Measurements from ENCODE around the gene C1QTNF1.
A peak's percentile ranks its signal among the peaks of the same experiment; 100 is the strongest.
"Not testable (repeated sequence)": the region's sequence is repeated elsewhere in the genome, so short reads cannot be mapped to it uniquely, and the experiment has no call there.

The C1QTNF1 gene

GRCh38 chr17:79029327-79030009, 5.5 kb downstream of the C1QTNF1 start:
- in situ Hi-C loops (cut with MboI; ENCODE audit: low sequenced_read_pairs) = no loop called here
- DNase-seq (ENCODE audit: low spot score in 2 of 2) = no peak
- Histone ChIP-seq H3K9me3 (no peaks in the 10 kb centered on the region), H3K4me3 (no peak overlapping the region), H3K4me1 (peaks cover 7% of the 10 kb centered on the region; the same call in 1 of the 2 replicates), H3K27me3 (ENCODE audit: low read depth) (no peaks in the 10 kb centered on the region; the same call in 1 of the 2 replicates), H3K36me3 (replicated peaks) (no peaks in the 10 kb centered on the region)

- in situ Hi-C loops (cut with MboI; ENCODE audit: low sequenced_read_pairs); DNase-seq (ENCODE audit: low spot score in 2 of 2); H3K27me3 ChIP-seq (ENCODE audit: low read depth); H3K36me3 ChIP-seq (replicated peaks); H3K9me3 ChIP-seq; H3K4me1 ChIP-seq; H3K4me3 ChIP-seq: not testable (repeated sequence)
These were observed 6.7 kb downstream of the C1QTNF1 start for GRCh38 chr17:79030636-79031035.

DNA sequence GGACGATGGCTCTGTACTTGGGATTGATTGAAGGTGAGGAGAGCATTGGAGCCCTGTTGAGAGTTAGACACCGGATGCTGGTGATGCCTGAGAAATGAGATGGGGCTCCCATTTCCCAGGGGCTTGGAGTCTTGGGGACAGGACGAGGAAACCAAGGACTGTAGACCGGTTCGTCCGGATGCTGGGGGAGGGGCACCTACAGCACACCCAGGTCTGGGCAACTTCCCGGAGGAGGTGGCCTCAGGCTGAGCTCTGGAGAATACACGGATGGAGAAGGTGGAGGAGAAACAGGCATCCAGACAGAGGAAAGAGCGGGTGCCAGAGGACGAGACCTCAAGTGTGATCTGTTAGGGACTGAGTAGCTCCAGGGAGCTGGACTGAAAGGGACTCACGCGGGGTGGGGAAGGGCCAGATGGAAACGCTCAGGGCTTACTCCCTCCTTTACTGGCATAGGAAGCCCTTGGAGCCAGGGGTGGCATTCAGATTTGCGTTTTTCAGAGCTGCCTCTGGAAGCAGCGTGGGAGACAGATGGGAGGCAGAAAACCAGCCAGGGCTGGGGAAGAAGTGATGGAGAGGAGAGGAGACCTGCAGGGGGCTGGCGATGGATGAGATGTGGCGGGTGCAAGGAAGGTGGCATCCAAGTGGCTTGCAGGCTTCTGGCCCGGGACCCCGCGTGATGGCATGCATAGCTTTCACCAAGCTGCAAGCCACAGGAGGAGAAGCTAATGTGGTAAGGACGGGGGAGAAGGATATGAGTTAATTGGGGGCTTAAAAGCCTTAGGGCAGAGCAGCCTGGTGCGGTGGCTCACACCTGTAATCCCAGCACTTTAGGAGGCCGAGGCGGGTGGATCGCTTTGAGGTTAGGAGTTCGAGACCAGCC, 8.3 kb downstream of the C1QTNF1 start:
- no peak overlapping the region for H3K4me3 ChIP-seq
- H3K27me3 ChIP-seq (ENCODE audit: low read depth) = no peaks in the 10 kb centered on the region; the same call in 1 of the 2 replicates
- H3K36me3 ChIP-seq (replicated peaks) = no peaks in the 10 kb centered on the region
- no peaks in the 10 kb centered on the region for H3K9me3 ChIP-seq
- in situ Hi-C loops (cut with MboI; ENCODE audit: low sequenced_read_pairs) = no loop called here
- H3K4me1 ChIP-seq = no peaks in the 10 kb centered on the region
- DNase-seq (ENCODE audit: low spot score in 2 of 2) = no peak

GRCh38 chr17:79033046-79033616, 9.2 kb downstream of the C1QTNF1 start:
- in situ Hi-C loops (cut with MboI; ENCODE audit: low sequenced_read_pairs) = no loop called here
- H3K27me3 ChIP-seq (ENCODE audit: low read depth) = no peaks in the 10 kb centered on the region; the same call in 1 of the 2 replicates
- H3K9me3 ChIP-seq = no peaks in the 10 kb centered on the region
- H3K36me3 ChIP-seq (replicated peaks) = no peaks in the 10 kb centered on the region
- no peak overlapping the region for H3K4me3 ChIP-seq
- no peaks in the 10 kb centered on the region for H3K4me1 ChIP-seq
- no peak for DNase-seq (ENCODE audit: low spot score in 2 of 2)

- DNase-seq (ENCODE audit: low spot score in 2 of 2) = peak in 1 of 2 experiments; percentile 31
These were observed 10.0 kb downstream of the C1QTNF1 start for GRCh38 chr17:79033741-79034501.

DNA sequence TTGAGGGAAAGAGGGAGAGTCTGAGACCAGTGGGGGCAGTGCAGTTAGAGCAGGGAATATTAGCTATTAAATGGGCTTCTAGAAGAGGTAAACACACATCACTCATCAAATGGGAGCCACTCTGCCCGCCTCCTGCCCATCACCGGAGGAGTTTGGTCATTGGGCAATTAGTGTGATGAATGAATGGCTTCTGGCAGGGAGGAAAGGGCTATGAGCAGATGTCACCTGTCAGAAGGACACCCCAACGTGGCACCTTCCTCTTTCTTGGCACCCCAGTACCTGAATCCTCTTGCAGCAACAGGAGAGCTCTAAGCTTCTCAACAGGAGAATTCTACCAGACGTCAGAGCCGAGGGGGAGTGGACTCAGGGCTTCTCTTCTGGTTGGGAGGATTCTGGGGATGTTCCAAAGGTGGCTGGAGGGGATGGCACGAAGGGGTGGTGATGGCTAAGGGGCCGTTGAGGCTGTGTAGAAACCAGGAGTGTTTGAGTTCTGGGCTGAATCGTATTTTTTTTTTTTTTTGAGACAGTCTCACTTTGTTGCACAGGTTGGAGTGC, 11.0 kb downstream of the C1QTNF1 start:
- Histone ChIP-seq H3K27me3 (ENCODE audit: low read depth) (no peaks in the 10 kb centered on the region; the same call in 1 of the 2 replicates), H3K4me1 (no peaks in the 10 kb centered on the region), H3K9me3 (no peaks in the 10 kb centered on the region), H3K36me3 (replicated peaks) (no peaks in the 10 kb centered on the region), H3K4me3 (no peak overlapping the region)
- no peak for DNase-seq (ENCODE audit: low spot score in 2 of 2)
- in situ Hi-C loops (cut with MboI; ENCODE audit: low sequenced_read_pairs) = no loop called here

More at GRCh38 chr17:79033741-79034501, 10.0 kb downstream of the C1QTNF1 start:
- H3K9me3 ChIP-seq = no peaks in the 10 kb centered on the region
- no peaks in the 10 kb centered on the region for H3K4me1 ChIP-seq
- H3K4me3 ChIP-seq = no peak overlapping the region
- in situ Hi-C loops (cut with MboI; ENCODE audit: low sequenced_read_pairs) = no loop called here
- H3K36me3 ChIP-seq (replicated peaks) = no peaks in the 10 kb centered on the region
- no peaks in the 10 kb centered on the region; the same call in 1 of the 2 replicates for H3K27me3 ChIP-seq (ENCODE audit: low read depth)

DNA sequence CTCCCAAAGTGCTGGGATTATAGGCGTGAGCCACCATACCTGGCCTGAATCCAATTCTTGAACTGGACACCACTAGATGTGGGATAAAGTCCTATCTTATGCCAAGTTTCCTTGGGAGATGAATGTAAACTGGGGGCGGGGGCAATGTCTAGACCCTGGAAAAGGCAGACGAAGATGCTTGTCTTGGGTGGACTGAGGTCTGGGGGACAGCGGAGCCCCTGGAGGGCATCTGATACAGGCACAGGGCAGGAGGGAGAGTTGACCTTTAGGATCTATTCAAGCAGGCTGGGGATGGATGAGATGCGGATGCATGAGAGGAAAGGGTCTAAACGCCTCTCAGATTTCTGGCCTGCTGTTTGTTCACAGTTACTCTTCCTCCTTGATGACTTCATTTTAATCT, 11.7 kb downstream of the C1QTNF1 start:
- H3K36me3 ChIP-seq (replicated peaks) = no peaks in the 10 kb centered on the region
- H3K27me3 ChIP-seq (ENCODE audit: low read depth) = no peaks in the 10 kb centered on the region
- in situ Hi-C loops (cut with MboI; ENCODE audit: low sequenced_read_pairs) = no loop called here
- no peaks in the 10 kb centered on the region for H3K9me3 ChIP-seq
- no peak for DNase-seq (ENCODE audit: low spot score in 2 of 2)
- H3K4me1 ChIP-seq = no peaks in the 10 kb centered on the region
- H3K4me3 ChIP-seq = no peak overlapping the region

GRCh38 chr17:79036181-79036580, 12.2 kb downstream of the C1QTNF1 start:
- no peaks in the 10 kb centered on the region for H3K4me1 ChIP-seq
- H3K27me3 ChIP-seq (ENCODE audit: low read depth) = no peaks in the 10 kb centered on the region
- H3K36me3 ChIP-seq (replicated peaks) = no peaks in the 10 kb centered on the region
- H3K4me3 ChIP-seq = no peak overlapping the region
- no peaks in the 10 kb centered on the region for H3K9me3 ChIP-seq
- in situ Hi-C loops (cut with MboI; ENCODE audit: low sequenced_read_pairs) = no loop called here
- no peak for DNase-seq (ENCODE audit: low spot score in 2 of 2)

DNA sequence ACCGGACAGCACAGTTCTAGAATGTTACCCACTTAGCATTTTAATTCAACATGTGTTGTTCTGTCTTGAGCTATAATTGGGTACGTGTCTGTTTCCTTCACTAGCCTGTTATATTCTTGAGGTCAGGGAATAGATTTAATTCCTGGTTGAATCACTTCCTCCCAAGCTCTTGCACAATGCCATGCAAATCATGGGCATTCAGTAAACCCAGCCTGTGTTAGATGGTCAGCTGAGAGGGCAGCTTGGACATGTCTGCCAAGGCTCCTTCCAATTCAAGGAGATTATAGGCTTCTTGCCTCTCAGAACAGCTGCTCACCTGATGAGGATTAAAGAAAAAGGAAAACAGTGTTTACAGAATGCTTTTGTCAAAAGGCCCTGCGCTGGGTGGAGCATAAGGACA, 12.6 kb downstream of the C1QTNF1 start:
- no peaks in the 10 kb centered on the region for H3K4me1 ChIP-seq
- no peaks in the 10 kb centered on the region for H3K9me3 ChIP-seq
- no peaks in the 10 kb centered on the region for H3K36me3 ChIP-seq (replicated peaks)
- no peak overlapping the region for H3K4me3 ChIP-seq
- peak in 1 of 2 experiments; percentile 9 for DNase-seq (ENCODE audit: low spot score in 2 of 2)
- no peaks in the 10 kb centered on the region for H3K27me3 ChIP-seq (ENCODE audit: low read depth)
- in situ Hi-C loops (cut with MboI; ENCODE audit: low sequenced_read_pairs) = no loop called here

DNA sequence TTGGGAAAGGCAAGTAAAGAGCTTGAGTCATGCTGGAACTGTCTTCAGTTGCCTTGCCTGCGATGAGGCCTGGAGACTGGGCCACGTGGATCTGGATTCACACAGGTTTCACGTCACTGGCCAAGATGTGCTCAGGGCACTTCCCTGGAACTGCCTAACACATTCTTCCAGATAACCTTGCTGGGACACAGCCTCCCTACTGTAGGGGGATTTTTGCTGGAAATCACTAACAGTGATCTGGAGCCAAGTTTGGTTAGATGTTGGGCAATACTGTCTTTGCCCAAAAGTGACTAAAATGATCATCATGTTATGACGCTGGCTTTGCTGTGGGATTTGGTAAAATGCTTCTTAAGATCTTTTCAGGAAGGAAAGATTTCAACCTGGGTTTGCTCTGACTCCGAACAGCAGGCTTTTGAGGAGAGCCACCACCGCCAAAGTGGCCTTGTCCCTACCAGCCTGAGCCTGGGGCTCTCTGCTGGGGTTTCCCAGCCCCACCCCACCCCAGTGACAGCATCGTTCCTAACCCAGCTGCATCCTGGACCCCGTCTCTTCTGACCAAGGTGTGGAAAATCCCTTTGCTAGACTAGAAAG, 14.7 kb downstream of the C1QTNF1 start:
- H3K9me3 ChIP-seq = no peaks in the 10 kb centered on the region
- H3K4me1 ChIP-seq = no peaks in the 10 kb centered on the region
- DNase-seq (ENCODE audit: low spot score in 2 of 2) = no peak
- no peak overlapping the region for H3K4me3 ChIP-seq
- no peaks in the 10 kb centered on the region for H3K27me3 ChIP-seq (ENCODE audit: low read depth)
- H3K36me3 ChIP-seq (replicated peaks) = no peaks in the 10 kb centered on the region
- in situ Hi-C loops (cut with MboI; ENCODE audit: low sequenced_read_pairs) = no loop called here

DNA sequence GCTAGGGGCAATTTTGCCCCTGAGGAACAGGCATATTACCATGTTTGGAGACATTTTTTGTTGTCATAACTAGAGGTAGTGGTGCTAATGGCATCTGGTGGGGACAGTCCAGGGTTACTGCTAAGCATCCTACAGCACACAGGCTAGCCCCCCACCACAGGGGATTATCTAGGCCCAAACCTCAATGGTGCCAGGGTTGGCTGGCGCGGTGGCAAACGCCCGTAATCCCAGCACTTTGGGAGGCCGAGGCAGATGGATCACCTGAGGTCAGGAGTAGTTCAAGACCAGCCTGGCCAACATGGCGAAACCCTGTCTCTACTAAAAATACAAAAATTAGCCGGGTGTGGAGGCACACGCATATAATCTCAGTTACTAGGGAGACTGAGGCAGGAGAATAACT, 15.2 kb downstream of the C1QTNF1 start:
- DNase-seq (ENCODE audit: low spot score in 2 of 2) = no peak
- in situ Hi-C loops (cut with MboI; ENCODE audit: low sequenced_read_pairs) = no loop called here

DNA sequence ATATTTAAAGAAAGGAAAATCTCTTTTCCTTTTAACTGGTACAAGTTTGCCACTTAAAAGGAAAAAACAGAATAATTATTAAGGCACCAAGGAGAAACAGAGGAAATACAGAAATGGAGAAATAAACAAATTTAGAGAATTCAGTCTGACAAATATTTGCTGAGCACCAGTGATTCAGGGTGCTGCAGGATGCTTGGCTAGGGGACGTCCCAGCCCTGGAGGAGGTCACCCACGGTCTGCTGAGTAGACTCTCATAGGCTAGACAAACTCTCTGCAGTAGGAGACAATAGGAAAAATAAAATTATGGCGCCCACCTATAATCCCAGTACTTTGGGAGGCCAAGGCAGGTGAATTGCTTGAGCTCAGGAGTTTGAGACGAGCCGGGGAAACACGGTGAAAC, 15.9 kb downstream of the C1QTNF1 start:
- no peaks in the 10 kb centered on the region for H3K36me3 ChIP-seq (replicated peaks)
- DNase-seq (ENCODE audit: low spot score in 2 of 2) = no peak
- in situ Hi-C loops (cut with MboI; ENCODE audit: low sequenced_read_pairs) = no loop called here
- H3K4me3 ChIP-seq = no peak overlapping the region
- no peaks in the 10 kb centered on the region for H3K4me1 ChIP-seq
- H3K27me3 ChIP-seq (ENCODE audit: low read depth) = no peaks in the 10 kb centered on the region
- no peaks in the 10 kb centered on the region for H3K9me3 ChIP-seq

More for the DNA sequence above, 15.2 kb downstream of the C1QTNF1 start:
- no peaks in the 10 kb centered on the region for H3K27me3 ChIP-seq (ENCODE audit: low read depth)
- H3K4me3 ChIP-seq = no peak overlapping the region
- no peaks in the 10 kb centered on the region for H3K4me1 ChIP-seq
- H3K36me3 ChIP-seq (replicated peaks) = no peaks in the 10 kb centered on the region
- no peaks in the 10 kb centered on the region for H3K9me3 ChIP-seq

GRCh38 chr17:79041041-79041570, 17.1 kb downstream of the C1QTNF1 start:
- H3K27me3 ChIP-seq (ENCODE audit: low read depth) = no peaks in the 10 kb centered on the region

More at GRCh38 chr17:79041041-79041570, 17.1 kb downstream of the C1QTNF1 start:
- in situ Hi-C loops (cut with MboI; ENCODE audit: low sequenced_read_pairs) = no loop called here
- Histone ChIP-seq H3K36me3 (replicated peaks) (no peaks in the 10 kb centered on the region), H3K4me3 (no peak overlapping the region), H3K4me1 (no peaks in the 10 kb centered on the region), H3K9me3 (no peaks in the 10 kb centered on the region)
- DNase-seq (ENCODE audit: low spot score in 2 of 2) = no peak
